SK-N-DZ (cell line): ENCODE measurements around the gene C5AR2. TPM values are rescaled to one million over a fixed set of nuclear protein-coding genes. Genes with fewer than 3 reads are reported as not detected.
"Not testable (repeated sequence)": the region's sequence is repeated elsewhere in the genome, so short reads cannot be mapped to it uniquely, and the experiment has no call there.

ENCODE experiments used
- DNase-seq: peaks from one replicate; pipeline ENCODE4 v3.0.0-alpha.2; 2015; ENCODE audit warnings: low spot score
- polyA plus RNA-seq, 2 experiments: library from polyadenylated mRNA; depleted of rRNA; stranded (reverse); fragments of >200 nt; gene quantifications; 2 replicates each; pipeline ENCODE4 v1.2.3, GENCODE V29; 2014

The C5AR2 gene
- polyA plus RNA-seq (2014; cell fraction: cytosol; rRNA removed), result not detected in 2 replicates
- not detected in 2 replicates for polyA plus RNA-seq (2014; cell fraction: nucleus; rRNA removed)

DNA sequence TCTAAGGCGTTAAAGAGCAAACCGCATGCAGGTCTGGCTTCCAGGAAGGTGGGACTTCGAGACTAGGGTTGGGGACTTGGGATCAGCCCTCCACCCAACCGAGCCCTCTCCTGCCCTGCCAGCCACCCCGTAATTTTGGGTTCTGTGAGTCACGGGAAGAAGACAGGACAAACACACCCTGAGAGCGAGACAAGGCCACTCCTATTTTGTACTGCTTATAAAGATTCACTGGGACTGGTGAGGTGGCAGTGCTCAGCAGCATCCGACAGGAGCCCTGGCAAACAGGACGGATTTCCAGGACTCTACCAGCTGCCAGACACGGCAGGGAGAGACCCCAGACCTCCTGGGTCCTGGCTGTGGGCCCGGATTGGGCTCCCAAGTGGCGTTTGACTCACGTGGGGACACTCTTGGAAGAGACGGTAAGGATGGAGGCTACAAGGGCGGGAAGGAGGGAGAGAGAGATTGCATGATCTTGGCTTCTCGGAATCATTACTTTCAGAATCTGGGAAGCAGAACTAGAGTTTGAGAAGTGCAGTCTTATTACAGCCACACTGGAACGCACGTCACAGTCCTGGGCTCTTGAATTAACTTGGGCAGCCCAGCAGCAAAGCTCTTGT is at the start of gene C5AR2:
Gene C5AR2 (plus strand): TSS at position 245 of the 617 bp plus-strand sequence. CDS start 8,625 bp downstream, outside the sequence.
- no peak for DNase-seq

DNA sequence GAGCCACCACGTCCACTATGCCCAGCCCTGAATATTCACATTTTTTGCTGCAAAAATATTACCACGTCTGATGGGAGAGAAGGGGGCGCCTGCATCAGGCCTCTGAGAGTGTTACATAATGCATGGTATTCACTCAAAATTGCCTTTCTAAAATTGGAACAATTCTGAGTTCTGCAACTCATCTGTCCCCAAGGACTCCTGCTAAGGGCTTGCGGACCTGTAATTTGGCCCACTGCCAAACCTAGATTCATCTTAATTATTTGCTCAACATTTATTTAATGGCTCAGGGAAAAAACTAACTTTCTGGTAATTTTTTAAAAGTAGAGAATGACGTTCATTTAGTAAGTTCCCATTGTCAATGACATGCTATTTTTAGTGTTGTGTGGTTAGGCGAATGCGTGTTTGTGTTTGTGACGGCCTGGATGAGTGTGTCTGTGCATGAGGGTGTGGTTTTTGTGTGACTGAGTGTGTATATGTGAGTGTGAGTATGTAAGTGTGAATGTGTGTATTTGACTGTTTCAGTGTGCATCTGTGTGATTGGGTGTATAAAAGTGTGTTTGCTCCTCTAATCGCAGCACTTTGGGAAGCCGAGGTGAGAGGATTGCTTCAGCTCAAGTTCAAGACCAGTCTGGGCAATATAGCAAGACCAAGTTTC is 48.4 kb upstream of the C5AR2 start:
- no peak for DNase-seq

DNA sequence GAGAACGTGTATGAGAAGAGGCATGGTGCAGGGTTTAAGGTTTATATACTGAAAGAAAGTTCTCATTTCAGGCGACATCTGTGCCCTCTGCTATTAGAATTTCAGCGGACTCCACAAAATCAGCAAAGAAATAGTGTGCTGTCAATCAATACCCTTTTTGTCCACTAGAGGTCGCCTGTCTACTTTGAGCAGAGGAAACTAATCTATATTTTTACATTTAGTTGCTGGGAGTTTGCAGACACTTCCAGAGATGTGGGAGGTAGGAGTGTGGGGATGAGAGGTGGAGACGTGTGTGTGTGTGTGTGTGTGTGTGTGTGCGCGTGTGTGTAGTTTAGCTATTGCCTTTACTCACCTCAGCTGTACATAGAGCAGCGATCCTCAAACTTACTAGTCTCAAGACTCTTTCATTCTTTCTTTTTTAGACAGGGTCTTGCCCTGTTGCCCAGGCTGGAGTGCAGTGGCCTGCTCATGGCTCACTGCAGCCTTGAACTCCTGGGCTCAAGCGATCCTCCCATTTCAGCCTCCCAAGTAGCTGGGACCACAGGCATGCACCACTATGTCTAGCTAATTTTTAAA is 47.6 kb upstream of the C5AR2 start:
- DNase-seq, result peak; percentile 41

DNA sequence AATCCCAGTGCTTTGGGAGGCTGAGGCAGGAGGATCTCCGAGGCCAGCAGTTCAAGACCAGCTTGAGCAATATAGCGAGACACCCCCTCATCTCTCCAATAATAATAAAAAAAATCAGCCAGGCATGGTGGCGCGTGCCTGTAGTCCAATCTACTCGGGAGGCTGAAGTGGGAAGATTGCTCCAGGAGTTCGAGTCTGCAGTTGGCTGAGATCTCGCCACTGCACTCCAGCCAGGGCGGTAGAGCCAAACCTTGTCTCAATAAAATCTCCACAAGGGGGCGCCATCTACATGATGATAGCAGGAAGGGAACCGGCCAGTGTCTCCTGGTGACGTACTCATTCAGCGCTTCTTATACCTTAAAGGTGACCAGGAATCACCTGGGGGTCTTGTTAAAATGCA is 35.9 kb upstream of the C5AR2 start:
- peak; percentile 65 for DNase-seq

DNA sequence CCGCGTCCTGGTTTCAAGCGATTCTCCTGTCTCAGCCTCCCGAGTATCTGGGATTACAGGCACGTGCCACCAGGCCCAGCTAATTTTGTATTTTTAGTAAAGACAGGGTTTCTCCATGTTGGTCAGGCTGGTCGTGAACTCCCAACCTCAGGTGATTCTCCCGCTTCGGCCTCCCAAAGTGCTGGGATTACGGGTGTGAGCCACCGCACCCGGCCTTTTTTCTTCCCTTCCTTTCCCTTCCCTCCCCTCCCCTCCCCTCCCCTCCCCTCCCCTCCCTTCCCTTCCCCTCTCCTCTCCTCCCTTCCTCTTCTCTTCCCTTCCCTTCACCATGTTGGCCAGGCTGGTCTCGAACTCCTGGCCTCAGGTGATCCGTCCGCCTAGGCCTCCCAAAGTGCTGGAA is 31.1 kb upstream of the C5AR2 start:
- DNase-seq, result not testable (repeated sequence)

DNA sequence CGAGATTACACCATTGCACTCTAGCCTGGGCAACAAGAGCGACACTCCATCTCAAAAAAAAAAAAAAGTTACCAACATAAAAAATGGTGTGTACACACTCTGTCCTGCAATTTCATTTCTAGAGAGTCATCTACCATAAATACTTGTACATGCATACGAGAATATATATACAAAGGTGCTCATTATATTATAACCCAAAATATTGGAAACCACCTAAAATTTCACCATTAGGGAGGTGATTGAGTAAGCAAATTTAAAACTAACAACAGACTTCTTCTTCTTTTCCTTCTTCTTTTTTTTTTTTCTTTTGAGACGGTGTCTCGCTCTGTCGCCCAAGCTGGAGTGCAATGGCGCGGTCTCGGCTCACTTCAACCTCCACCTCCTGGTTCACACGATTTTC is 29.7 kb upstream of the C5AR2 start:
- DNase-seq, result no peak

DNA sequence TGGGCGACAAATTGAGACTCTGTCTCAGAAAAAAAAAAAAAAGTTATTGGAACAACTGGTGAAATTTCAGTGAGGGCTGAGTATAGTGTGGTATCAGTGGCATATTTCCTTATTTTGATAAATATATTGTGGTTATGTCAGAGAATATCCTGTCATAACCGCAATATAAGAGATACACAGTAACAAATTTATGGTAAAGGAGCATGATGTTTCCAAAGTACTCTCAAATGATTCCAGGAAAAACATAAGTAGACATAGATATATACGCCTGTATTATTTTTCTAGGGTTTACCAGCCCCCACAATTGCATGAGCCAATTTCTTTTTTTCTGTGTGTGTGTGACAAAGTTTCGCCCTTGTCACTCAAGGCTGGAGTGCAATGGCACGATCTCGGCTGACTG is 28.0 kb upstream of the C5AR2 start:
- no peak for DNase-seq

DNA sequence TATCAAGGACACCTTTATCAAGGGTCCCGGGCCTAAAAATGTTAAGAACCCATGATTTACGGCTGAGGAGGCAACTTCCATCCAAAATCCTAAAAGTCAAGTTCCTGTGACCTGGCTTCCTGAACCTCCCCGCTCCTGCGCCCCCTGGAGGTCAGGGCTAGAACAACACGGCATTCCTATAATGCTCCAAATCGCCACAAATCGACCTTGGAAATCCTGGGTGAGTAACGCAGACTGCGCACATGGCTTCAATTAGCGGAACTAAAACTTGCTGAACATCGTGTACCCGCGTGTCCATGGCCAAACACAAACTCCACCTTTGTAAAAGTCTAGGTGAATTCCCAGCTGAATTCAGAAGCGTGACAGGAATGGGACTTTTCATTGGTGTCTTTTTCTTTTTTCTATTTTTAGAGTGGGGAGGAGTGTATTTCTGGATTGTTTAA is 26.6 kb upstream of the C5AR2 start:
- peak; percentile 59 for DNase-seq

DNA sequence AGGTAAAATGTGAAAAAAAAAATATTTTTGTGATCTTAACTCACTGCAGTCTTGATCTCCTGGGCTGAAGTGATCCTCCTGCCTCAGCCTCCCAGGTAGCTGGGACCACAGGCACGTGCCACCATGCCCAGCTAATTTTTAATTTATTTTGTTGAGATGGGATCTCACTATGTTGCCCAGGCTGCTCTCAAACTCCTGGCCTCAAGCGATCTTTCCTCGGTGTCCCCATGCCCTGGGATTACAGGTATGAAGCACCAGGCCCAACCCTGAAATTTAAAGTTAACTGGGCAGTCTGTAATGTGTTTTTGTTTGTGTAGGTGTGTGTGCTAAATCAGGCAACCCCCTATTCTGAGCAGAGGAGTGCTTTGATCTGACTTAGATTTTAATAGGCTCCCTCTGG is 25.7 kb upstream of the C5AR2 start:
- no peak for DNase-seq

DNA sequence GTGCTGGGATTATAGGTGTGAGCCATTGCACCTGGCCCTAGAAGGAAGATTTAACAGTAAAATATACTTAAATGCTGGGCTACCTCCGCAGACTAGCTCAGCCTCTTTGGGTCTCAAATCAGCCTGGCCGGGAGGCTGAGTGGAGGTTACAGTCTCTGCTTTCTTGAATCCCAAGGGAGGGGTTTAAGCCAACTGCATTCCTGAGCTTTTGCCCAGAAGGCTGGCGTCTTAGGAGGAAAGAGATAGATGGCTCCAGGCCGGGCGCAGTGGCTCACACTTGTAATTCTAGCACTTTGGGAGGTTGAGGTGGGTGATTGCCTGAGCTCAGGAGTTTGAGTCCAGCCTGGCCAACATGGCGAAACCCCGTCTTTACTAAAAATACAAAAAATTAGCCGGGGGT is 22.9 kb upstream of the C5AR2 start:
- no peak for DNase-seq

DNA sequence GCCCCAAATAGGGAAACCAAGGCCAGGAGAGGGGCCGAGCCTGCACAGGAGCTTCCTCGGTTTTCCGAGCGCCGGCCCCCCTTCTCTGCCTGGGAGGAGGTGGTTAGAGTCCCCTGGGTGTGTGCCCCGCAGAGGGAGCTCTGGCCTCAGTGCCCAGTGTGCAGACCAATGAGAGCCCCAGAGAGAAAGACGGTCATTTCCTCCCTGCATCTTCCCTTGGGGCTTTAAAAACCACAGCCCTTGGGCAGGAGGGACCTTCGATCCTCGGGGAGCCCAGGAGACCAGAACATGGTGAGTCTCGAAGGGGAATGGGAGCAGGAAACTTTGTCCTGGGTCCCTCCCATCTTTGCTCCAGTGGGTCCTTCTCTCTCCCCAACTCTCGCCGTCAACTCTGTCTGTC is 22.4 kb upstream of the C5AR2 start, which contains the start of gene C5AR1:
Gene C5AR1 (plus strand): TSS at position 254 of the 400 bp plus-strand sequence. CDS start 35 bp downstream, at position 289.
- no peak for DNase-seq

DNA sequence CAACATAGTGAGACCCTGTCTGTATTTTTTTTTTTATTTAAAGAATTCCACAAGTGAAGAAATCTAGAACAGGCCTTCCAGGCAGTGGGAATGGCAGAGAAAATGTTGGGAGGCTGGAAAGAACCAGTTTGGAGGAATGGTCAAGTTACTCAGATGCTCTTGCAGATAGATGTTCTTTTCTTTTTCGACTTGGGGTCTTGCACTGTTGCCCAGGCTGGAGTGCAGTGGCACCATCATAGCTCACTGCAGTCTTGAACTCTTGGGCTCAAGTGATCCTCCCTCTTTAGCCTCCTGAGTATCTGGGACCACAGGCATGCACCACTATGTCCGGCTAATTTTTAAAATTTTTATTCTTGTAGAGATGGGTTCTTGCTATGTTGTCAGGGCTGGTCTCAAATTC is 21.7 kb upstream of the C5AR2 start:
- no peak for DNase-seq

DNA sequence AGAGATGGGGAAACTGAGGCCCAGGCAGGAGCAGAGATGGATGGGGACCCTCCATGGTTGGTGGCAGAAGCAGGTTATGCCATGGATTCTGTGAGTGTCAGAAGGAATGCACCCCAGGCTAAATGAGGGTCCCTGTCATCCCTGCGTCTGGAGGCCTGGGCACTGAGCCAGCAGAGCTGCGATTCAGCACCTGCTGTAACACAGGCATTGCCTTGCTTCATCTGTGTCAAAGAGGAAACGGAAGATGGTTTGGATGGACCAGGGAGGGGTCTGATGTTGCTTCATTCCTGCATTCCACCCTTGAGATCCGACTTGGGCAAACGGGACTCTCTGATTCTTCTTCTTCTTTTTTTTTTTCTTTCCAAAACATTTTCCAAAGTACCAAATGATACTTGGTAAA is 21.2 kb upstream of the C5AR2 start:
- DNase-seq, result no peak

DNA sequence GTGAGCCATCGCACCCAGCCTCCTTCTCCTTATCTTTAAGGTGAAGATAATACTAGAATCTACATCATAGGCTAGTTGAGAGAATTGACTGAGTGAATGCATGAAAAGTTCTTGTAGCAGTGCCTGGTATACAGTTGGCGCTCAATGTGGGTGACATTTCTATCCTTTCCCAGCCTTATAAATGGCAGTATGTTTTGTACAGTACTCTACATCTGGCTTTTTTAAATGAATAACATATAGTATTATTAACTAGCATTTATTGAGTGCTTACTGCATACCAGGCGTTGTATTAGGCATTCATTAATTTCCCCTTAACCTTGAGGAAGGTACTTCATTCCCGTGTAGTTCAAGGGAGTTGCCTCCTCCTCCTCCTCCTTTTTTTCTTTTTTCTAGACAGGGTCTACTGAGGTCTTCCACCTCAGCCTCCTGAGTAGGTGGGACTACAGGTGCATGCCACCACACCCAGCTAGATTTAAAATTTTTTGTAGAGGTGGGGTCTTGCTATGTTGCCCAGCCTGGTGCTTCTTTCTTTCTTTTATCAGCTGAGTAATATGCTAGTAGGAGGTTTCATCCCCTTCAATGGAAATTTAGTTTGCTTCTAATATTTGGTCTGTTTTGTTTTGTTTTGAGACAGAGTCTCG is 19.5 kb upstream of the C5AR2 start:
- no peak for DNase-seq

DNA sequence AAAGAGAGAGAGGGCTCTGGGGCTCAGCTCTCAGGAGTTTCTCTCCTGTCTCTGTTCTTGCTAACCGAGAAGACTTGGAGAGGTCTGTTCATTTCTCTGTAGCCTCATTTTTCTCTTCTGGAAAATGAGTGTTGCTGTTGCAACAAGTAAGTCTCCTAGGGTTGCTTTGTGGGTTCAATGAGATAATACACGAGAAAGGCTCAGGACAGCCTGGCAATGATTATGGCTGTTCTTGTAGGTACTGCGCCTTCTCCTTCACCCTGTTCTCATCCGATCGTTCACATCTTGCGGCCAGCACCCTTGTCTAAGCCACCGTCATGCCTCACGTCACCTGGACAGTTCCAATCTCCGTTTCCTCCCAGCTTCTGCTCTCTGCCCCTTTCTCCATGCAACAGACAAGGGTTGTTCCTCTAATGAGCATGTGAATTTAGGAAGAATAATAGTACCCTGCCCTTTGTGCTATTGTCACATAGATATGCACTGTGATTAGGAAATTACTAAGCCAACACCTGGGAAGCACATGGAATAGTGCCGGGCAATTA is 18.1 kb upstream of the C5AR2 start:
- no peak for DNase-seq

DNA sequence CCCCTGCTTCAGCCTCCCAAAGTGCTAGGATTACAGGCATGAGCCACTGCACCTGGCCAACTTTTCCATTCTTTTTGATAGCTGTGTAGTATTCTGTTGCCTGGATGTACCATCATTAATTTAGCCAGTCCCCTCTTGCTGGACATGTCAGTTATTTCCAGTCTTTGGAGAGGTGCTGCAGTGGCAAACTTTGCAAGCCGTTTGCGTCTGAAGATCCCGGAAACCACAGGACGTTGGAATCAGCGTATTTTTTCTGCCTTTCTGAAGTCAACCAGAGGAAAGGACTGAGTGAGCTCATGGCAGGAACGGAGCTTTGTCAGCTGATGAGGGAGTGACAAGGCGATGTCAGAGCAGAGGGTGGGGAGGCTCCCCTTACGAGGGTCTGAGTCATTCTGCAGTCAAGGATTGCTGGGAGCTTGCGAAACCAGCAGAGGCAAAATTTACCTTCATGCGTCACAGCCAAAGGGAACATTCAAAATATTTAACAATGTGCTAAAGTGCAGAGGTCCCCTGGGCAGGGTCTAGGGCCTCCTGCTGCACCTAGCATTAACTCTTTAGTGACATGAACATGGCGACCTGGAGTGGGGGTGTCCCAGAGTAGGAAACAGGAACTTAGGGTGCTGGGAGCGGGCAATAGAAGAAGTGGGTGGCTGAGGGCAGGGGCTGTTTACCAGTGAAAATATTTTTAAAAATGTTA is 16.7 kb upstream of the C5AR2 start:
- DNase-seq, result no peak

DNA sequence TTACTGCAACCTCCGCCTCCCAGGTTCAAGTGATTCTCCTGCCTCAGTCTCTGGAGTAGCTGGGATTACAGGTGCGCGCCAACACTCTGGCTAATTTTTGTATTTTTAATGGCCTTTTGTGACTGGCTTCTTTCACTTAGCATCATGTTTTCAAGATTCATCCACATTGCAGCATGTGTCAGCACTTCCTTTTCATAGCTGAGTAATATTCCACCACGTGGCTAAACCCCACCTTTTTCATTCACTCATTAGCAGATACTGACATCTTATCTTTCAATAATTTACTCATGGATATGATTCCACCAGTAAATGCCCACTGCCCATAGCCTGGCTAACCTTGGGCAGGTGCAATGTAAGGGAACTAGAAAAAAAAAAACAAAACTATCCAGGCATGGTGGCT is 15.5 kb upstream of the C5AR2 start:
- no peak for DNase-seq

DNA sequence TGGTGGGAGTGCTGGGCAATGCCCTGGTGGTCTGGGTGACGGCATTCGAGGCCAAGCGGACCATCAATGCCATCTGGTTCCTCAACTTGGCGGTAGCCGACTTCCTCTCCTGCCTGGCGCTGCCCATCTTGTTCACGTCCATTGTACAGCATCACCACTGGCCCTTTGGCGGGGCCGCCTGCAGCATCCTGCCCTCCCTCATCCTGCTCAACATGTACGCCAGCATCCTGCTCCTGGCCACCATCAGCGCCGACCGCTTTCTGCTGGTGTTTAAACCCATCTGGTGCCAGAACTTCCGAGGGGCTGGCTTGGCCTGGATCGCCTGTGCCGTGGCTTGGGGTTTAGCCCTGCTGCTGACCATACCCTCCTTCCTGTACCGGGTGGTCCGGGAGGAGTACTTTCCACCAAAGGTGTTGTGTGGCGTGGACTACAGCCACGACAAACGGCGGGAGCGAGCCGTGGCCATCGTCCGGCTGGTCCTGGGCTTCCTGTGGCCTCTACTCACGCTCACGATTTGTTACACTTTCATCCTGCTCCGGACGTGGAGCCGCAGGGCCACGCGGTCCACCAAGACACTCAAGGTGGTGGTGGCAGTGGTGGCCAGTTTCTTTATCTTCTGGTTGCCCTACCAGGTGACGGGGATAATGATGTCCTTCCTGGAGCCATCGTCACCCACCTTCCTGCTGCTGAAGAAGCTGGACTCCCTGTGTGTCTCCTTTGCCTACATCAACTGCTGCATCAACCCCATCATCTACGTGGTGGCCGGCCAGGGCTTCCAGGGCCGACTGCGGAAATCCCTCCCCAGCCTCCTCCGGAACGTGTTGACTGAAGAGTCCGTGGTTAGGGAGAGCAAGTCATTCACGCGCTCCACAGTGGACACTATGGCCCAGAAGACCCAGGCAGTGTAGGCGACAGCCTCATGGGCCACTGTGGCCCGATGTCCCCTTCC is 11.8 kb upstream of the C5AR2 start:
- DNase-seq, result no peak

DNA sequence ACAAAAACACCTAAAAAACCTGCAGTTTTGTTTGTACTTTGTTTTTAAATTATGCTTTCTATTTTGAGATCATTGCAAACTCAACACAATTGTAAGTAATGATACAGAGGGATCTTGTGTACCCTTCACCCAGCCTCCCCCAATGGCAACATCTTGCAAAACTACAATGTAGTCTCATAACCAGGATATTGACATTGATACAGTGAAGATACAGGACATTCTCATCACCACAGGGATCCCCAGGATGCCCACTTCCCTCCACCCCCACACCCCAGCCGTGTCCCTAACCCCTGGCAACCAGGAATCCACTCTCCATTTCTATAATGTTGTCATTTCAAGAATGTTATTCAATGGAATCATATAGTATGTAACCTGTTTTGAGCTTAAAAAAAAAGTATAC is 10.3 kb upstream of the C5AR2 start:
- DNase-seq, result no peak

DNA sequence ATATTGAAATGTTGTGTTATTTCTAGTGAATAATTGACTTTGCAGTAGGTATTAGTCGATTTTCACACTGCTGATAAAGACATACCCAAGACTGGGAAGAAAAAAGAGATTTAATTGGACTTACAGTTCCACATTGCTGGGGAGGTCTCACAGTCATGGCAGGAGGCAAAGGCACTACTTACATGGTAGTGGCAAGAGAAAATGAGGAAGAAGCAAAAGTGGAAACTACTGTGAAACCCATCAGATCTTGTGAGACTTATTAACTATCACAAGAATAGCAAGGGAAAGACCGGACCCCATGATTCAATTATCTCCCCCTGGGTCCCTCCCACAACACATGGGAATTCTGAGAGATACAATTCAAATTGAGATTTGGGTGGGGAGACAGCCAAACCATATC is 9.9 kb upstream of the C5AR2 start:
- DNase-seq, result no peak
